Aorta (tissue), 5 donors: ENCODE measurements around the gene SGIP1. TPM values are rescaled to one million over a fixed set of nuclear protein-coding genes. Genes with fewer than 3 reads are reported as not detected.

Experiments used
- ATAC-seq: fragments of 200-7000 bp; cut with Tn5 transposase; one replicate; pipeline ENCODE4 v1.9.1; 2022; ENCODE audit warnings: moderate library complexity; ENCODE audit not compliant: low FRiP score
- DNase-seq, 2 donors: peaks; one replicate each; pipeline ENCODE4 v3.0.0-alpha.2; 2020
- H3K27ac ChIP-seq, 2 donors: one replicate each; pipeline ENCODE4 v1.5.1; 2013; ENCODE audit warnings: low read length in 2 of 2, mild to moderate bottlenecking in 2 of 2, moderate library complexity in 2 of 2, control low read depth in 1 of 2, inconsistent platforms in 1 of 2, low read depth in 1 of 2
- H3K27me3 ChIP-seq, 2 donors: one replicate each; pipeline ENCODE4 v1.6.1; 2013; ENCODE audit warnings: control low read depth in 1 of 2, low read length in 1 of 2, mild to moderate bottlenecking in 1 of 2, moderate library complexity in 1 of 2; ENCODE audit not compliant: insufficient read depth in 2 of 2, control insufficient read depth in 1 of 2
- H3K36me3 ChIP-seq, 2 donors: one replicate each; pipeline ENCODE4 v1.6.1; 2013; ENCODE audit warnings: control low read depth in 1 of 2, low read length in 1 of 2, mild to moderate bottlenecking in 1 of 2; ENCODE audit not compliant: insufficient read depth in 2 of 2, control insufficient read depth in 1 of 2
- H3K4me1 ChIP-seq, 2 donors: one replicate each; pipeline ENCODE4 v1.6.1; 2013; ENCODE audit warnings: low read length in 2 of 2, control low read depth in 1 of 2, mild to moderate bottlenecking in 1 of 2, moderate library complexity in 1 of 2; ENCODE audit not compliant: insufficient read depth in 2 of 2, control insufficient read depth in 1 of 2
- H3K4me3 ChIP-seq, 2 donors: one replicate each; pipeline ENCODE4 v1.5.1; 2013; ENCODE audit warnings: low read length in 2 of 2, control low read depth in 1 of 2, mild to moderate bottlenecking in 1 of 2
- H3K9me3 ChIP-seq: one replicate; pipeline ENCODE4 v1.6.1; 2013; ENCODE audit warnings: mild to moderate bottlenecking, low read length; ENCODE audit not compliant: control insufficient read depth
- WGBS, 2 donors: extraction: QIAGEN DNeasy Blood & Tissue Kit; methylation state at CpG; one replicate each; pipeline ENCODE4 v1.1.7; 2013; 5-methylcytosine and 5-hydroxymethylcytosine counted together
- intact Hi-C, 2 donors: fragments of 100-400 bp; cut with DNase I; formaldehyde crosslinking; loops; one replicate each; pipeline versions ENCODE4 v1.14.2 to v1.15.0; 2022
- polyA plus RNA-seq, 2 donors: library from polyadenylated mRNA; stranded (reverse); fragments of 200-250 nt; gene quantifications; one replicate each; pipeline ENCODE4 v1.2.3, GENCODE V29; 2013
- total RNA-seq, 2 donors: library from RNA; stranded (reverse); fragmentation: NEBNext Ultra II Directional; extraction: Animal tissue kit (Norgen Biotek cat#: 25700); gene quantifications; one replicate each; pipeline ENCODE4 v1.2.1, GENCODE V29; 2021
- donor health status: healthy with polysubstance abuse.
- donor health status: Bipolar disorder and iron deficiency.
- donor health status: DM: no; HTN: no; CAD: no.
- donor health status: DM: no; HTN: no; CAD: no.
- donor health status: DM: yes; HTN: yes; CAD: no.

SGIP1 gene
- total and polyA plus RNA-seq, 4 donors = 10.9 to 73.2 (median 58.3) TPM

GRCh38 chr1:66511118-66511517, 22.8 kb upstream of the SGIP1 start:
- intact Hi-C loops = no loop called here
- Histone ChIP-seq H3K4me3 (no peak overlapping the region), H3K27me3 (no peaks in the 10 kb centered on the region), H3K9me3 (no peaks in the 10 kb centered on the region), H3K27ac (no peak overlapping the region), H3K36me3 (no peaks in the 10 kb centered on the region), H3K4me1 (no peaks in the 10 kb centered on the region)
- ATAC-seq = no peak
- DNase-seq = no peak
- 95 to 100% methylated on average over 1 of the region's 1 CpG for WGBS, 2 donors

GRCh38 chr1:66517959-66518358, 16.0 kb upstream of the SGIP1 start:
- Histone ChIP-seq H3K36me3 (no peaks in the 10 kb centered on the region), H3K4me3 (no peak overlapping the region), H3K4me1 (no peaks in the 10 kb centered on the region), H3K9me3 (no peaks in the 10 kb centered on the region), H3K27me3 (no peaks in the 10 kb centered on the region), H3K27ac (no peak overlapping the region)
- intact Hi-C loops = no loop called here
- WGBS, 2 donors = 87% methylated on average over 6 of the region's 6 CpGs
- no peak for ATAC-seq
- DNase-seq = no peak

- H3K4me3 ChIP-seq = no peak overlapping the region
- intact Hi-C loops = no loop called here
- H3K9me3 ChIP-seq = no peaks in the 10 kb centered on the region
- H3K36me3 ChIP-seq = no peaks in the 10 kb centered on the region
- DNase-seq = no peak
- H3K27ac ChIP-seq = no peak overlapping the region
- H3K4me1 ChIP-seq = no peaks in the 10 kb centered on the region
- ATAC-seq = no peak
- no peaks in the 10 kb centered on the region for H3K27me3 ChIP-seq
- 89 to 94% methylated on average over 2 of the region's 2 CpGs for WGBS, 2 donors
Observed at GRCh38 chr1:66518654-66519053, 15.3 kb upstream of the SGIP1 start.

- Histone ChIP-seq H3K9me3 (no peaks in the 10 kb centered on the region), H3K4me1 (no peaks in the 10 kb centered on the region), H3K27ac (no peak overlapping the region), H3K36me3 (no peaks in the 10 kb centered on the region), H3K4me3 (no peak overlapping the region), H3K27me3 (no peaks in the 10 kb centered on the region)
- DNase-seq = no peak
- intact Hi-C loops = no loop called here
- ATAC-seq = no peak
- 88 to 89% methylated on average over 3 of the region's 3 CpGs for whole genome bisulfite sequencing, 2 donors
Observed at GRCh38 chr1:66519992-66520391, 14.0 kb upstream of the SGIP1 start.

- WGBS, 2 donors = 83 to 88% methylated on average over 6 of the region's 6 CpGs
- DNase-seq (no peak), ATAC-seq (no peak)
- Histone ChIP-seq H3K27me3 (no peaks in the 10 kb centered on the region), H3K4me3 (no peak overlapping the region), H3K9me3 (no peaks in the 10 kb centered on the region), H3K4me1 (no peaks in the 10 kb centered on the region), H3K36me3 (no peaks in the 10 kb centered on the region), H3K27ac (no peak overlapping the region)
- intact Hi-C loops = no loop called here
Observed at GRCh38 chr1:66520655-66521054, 13.3 kb upstream of the SGIP1 start.

GRCh38 chr1:66521721-66522365, 12.1 kb upstream of the SGIP1 start:
- Histone ChIP-seq H3K27me3 (no peaks in the 10 kb centered on the region), H3K4me3 (no peak overlapping the region), H3K9me3 (no peaks in the 10 kb centered on the region), H3K4me1 (no peaks in the 10 kb centered on the region), H3K27ac (no peak overlapping the region), H3K36me3 (no peaks in the 10 kb centered on the region)
- ATAC-seq (no peak), DNase-seq (no peak)
- WGBS, 2 donors = 95 to 97% methylated on average over 3 of the region's 3 CpGs
- intact Hi-C loops = no loop called here

GRCh38 chr1:66523562-66523961, 10.4 kb upstream of the SGIP1 start:
- intact Hi-C loops = no loop called here
- no peaks in the 10 kb centered on the region for H3K27me3 ChIP-seq
- DNase-seq (no peak), ATAC-seq (no peak)
- H3K4me3 ChIP-seq = no peak overlapping the region
- H3K9me3 ChIP-seq = no peaks in the 10 kb centered on the region
- H3K4me1 ChIP-seq = no peaks in the 10 kb centered on the region
- H3K36me3 ChIP-seq = no peaks in the 10 kb centered on the region
- no peak overlapping the region for H3K27ac ChIP-seq

GRCh38 chr1:66525086-66525485, 8.9 kb upstream of the SGIP1 start:
- no peaks in the 10 kb centered on the region for H3K36me3 ChIP-seq
- no peak overlapping the region for H3K4me3 ChIP-seq
- no peaks in the 10 kb centered on the region for H3K4me1 ChIP-seq
- no peak for ATAC-seq
- H3K27ac ChIP-seq = no peak overlapping the region
- H3K9me3 ChIP-seq = no peaks in the 10 kb centered on the region
- no peaks in the 10 kb centered on the region for H3K27me3 ChIP-seq
- WGBS, 2 donors = 98 to 100% methylated on average over 1 of the region's 1 CpG
- DNase-seq = no peak
- intact Hi-C loops = no loop called here

GRCh38 chr1:66526036-66526435, 7.9 kb upstream of the SGIP1 start:
- H3K4me1 ChIP-seq = no peaks in the 10 kb centered on the region
- no peaks in the 10 kb centered on the region for H3K27me3 ChIP-seq
- DNase-seq (no peak), ATAC-seq (no peak)
- H3K27ac ChIP-seq = no peak overlapping the region
- 81 to 100% methylated on average over 1 of the region's 1 CpG for WGBS, 2 donors
- no peaks in the 10 kb centered on the region for H3K36me3 ChIP-seq
- intact Hi-C loops = no loop called here
- H3K4me3 ChIP-seq = no peak overlapping the region
- H3K9me3 ChIP-seq = no peaks in the 10 kb centered on the region
